GM23248 (cell line): Measurements from ENCODE around the gene ST6GAL1.

Source experiments
- EZH2 ChIP-seq: fragments of 200-600 bp; sonication (generic); IDR thresholded peaks from 2 replicates; pipeline ENCODE4 v1.6.1; 2018; ENCODE audit warnings: antibody characterized with exemption, mild to moderate bottlenecking; ENCODE audit not compliant: insufficient read depth, poor library complexity, severe bottlenecking
- EZH2phosphoT487 ChIP-seq: fragments of 200-600 bp; sonication (generic); IDR thresholded peaks from 2 replicates; pipeline ENCODE4 v1.6.1; 2018; ENCODE audit warnings: antibody characterized with exemption, moderate library complexity, mild to moderate bottlenecking, low read depth; ENCODE audit not compliant: insufficient read depth

DNA sequence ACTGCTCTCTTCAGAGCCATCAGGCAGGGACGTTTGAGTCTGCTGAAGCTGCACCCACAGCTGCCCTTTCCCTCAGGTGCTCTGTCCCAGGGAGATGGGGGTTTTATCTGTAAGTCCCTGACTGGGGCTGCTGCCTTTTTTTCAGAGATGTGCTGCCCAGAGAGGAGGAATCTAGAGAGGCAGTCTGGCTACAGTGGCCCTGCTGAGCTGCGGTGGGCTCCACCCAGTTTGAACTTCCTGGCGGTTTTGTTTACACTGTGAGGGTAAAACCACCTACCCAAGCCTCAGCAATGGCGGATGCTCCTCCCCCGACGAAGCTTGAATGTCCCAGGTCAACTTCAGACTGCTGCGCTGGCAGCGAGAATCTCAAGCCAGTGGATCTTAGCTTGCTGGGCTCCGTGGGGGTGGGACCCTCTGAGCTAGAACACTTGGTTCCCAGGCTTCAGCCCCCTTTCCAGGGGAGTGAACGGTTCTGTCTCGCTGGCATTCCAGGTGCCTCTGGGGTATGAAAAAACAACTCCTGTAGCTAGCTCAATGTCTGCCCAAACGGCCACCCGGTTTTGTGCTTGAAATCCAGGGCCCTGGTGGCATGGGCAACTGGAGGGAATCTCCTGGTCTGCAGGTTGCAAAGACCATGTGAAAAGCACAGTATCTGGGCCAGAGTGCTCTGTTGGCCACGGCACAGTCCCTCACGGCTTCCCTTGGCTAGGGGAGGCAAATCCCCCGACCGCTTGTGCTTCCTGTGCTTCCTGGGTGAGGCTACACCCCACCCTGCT, 21.1 kb upstream of the ST6GAL1 start:
- no peak for TF ChIP-seq EZH2phosphoT487
- no peak for TF ChIP-seq EZH2
